Gastroesophageal sphincter (tissue), 3 donors: ENCODE measurements around the gene SCN7A.

Source experiments
- POLR2A ChIP-seq, 2 donors: fragments of 450-650 bp; IDR thresholded peaks; one replicate each; pipeline ENCODE4 v1.6.1; 2017; ENCODE audit warnings: antibody characterized with exemption in 2 of 2, mild to moderate bottlenecking in 2 of 2, moderate library complexity in 1 of 2
- TF ChIP-seq, protein P1 (sequence below), 4 experiments: fragments of 200-600 bp in 2 of 4; fragments of 450-650 bp in 2 of 4; sonication (generic) in 1 of 4; IDR thresholded peaks; one replicate each; pipeline ENCODE4 v1.5.1; 2017 to 2019; ENCODE audit warnings: antibody characterized with exemption in 4 of 4, mild to moderate bottlenecking in 2 of 4, moderate library complexity in 2 of 4

DNA sequence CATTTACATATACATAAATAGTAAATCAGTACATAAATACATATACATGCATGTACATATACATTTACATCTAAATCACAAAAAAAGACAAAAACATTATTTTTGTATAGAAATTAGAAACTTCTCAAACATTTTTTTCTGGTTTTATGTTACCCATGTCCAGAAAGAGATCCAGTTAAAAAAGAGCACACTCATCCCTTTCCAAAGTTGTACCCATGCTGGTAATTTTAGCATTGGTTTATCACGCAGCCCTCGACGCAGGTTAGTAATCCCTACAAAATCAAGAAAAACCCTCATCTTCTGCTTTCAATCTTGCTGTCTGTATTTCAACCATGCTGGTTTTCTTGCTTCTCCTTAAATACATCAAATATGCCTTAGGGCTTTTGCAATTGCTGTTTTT lies 128.8 kb downstream of the SCN7A start:
- TF ChIP-seq, protein P1, sequence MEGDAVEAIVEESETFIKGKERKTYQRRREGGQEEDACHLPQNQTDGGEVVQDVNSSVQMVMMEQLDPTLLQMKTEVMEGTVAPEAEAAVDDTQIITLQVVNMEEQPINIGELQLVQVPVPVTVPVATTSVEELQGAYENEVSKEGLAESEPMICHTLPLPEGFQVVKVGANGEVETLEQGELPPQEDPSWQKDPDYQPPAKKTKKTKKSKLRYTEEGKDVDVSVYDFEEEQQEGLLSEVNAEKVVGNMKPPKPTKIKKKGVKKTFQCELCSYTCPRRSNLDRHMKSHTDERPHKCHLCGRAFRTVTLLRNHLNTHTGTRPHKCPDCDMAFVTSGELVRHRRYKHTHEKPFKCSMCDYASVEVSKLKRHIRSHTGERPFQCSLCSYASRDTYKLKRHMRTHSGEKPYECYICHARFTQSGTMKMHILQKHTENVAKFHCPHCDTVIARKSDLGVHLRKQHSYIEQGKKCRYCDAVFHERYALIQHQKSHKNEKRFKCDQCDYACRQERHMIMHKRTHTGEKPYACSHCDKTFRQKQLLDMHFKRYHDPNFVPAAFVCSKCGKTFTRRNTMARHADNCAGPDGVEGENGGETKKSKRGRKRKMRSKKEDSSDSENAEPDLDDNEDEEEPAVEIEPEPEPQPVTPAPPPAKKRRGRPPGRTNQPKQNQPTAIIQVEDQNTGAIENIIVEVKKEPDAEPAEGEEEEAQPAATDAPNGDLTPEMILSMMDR (IDR thresholded peaks at IDR 0.05): no peak
- no peak for TF ChIP-seq POLR2A (IDR thresholded peaks at IDR 0.05)
